Activated B cell treated with CpG ODN at 0.5 μM for 24 hours (primary cell): ENCODE data around the gene BCAN. TPM values are rescaled to one million over a fixed set of nuclear protein-coding genes. Genes with fewer than 3 reads are reported as not detected.

Experiments
- ATAC-seq: fragments of 200-7000 bp; cut with Tn5 transposase; one replicate; pipeline ENCODE4 v1.10.0; 2021; ENCODE audit warnings: low read depth, mild to moderate bottlenecking, moderate library complexity
- CTCF ChIA-PET: fragments of 350-600 bp; sonication (Branson Sonifier 250); formaldehyde crosslinking; loops from one replicate; lab custom pipeline; 2021; ENCODE audit warnings: antibody characterized with exemption; lab: Charles Lee
- POLR2A ChIA-PET: fragments of 350-600 bp; sonication (Branson Sonifier 250); formaldehyde crosslinking; loops from one replicate; lab custom pipeline; 2021; ENCODE audit warnings: antibody characterized with exemption; lab: Charles Lee
- DNase-seq: peaks from one replicate; pipeline ENCODE4 v3.0.0; 2022
- H3K27ac Mint-ChIP-seq: one replicate; pipeline ENCODE4 v1.8.0; 2020; ENCODE audit warnings: mixed read lengths
- H3K27me3 Mint-ChIP-seq: one replicate; pipeline ENCODE4 v1.8.0; 2021; ENCODE audit warnings: mixed read lengths
- H3K36me3 Mint-ChIP-seq: one replicate; pipeline ENCODE4 v1.8.0; 2021; ENCODE audit warnings: low read depth, mixed read lengths
- H3K4me1 Mint-ChIP-seq: one replicate; pipeline ENCODE4 v1.8.0; 2021; ENCODE audit warnings: mixed read lengths
- H3K4me3 Mint-ChIP-seq: one replicate; pipeline ENCODE4 v1.8.0; 2020; ENCODE audit warnings: mild to moderate bottlenecking, mixed read lengths
- H3K9me3 Mint-ChIP-seq: one replicate; pipeline ENCODE4 v1.8.0; 2020; ENCODE audit warnings: mixed read lengths
- CTCF ChIP-seq: fragments of 200-600 bp; IDR thresholded peaks from one replicate; pipeline ENCODE4 v1.8.0; 2022; ENCODE audit warnings: antibody characterized with exemption, mild to moderate bottlenecking
- intact Hi-C: fragments of 100-400 bp; cut with micrococcal nuclease; formaldehyde crosslinking; loops from one replicate; pipeline ENCODE4 v1.15.1; 2024
- total RNA-seq: library from RNA; stranded (reverse); gene quantifications from 2 replicates; pipeline ENCODE4 v1.2.3, GENCODE V29; 2022

Gene BCAN
- total RNA-seq, 1 donor from 2014 or later: 0.51 TPM

GRCh38 chr1:156667968-156668709, 26.2 kb downstream of the BCAN start:
- ChIA-PET CTCF (no interaction called here), POLR2A (interaction anchor here (0.7 kb wide), 1 partner anchor 9 kb away, joined by 4 read pairs; no protein-coding TSS in a partner anchor)
- ATAC-seq (no peak), DNase-seq (no peak)
- H3K9me3 Mint-ChIP-seq: no peaks in the 10 kb centered on the region
- peaks cover 34% of the 10 kb centered on the region for H3K4me1 Mint-ChIP-seq
- peaks cover 5% of the 10 kb centered on the region for H3K27me3 Mint-ChIP-seq
- no peaks in the 10 kb centered on the region for H3K36me3 Mint-ChIP-seq
- no peak overlapping the region for H3K4me3 Mint-ChIP-seq
- no peak for TF ChIP-seq CTCF
- H3K27ac Mint-ChIP-seq: no peak overlapping the region
- intact Hi-C loops: no loop called here

GRCh38 chr1:156668801-156669637, 27.1 kb downstream of the BCAN start:
- H3K27me3 Mint-ChIP-seq: peaks cover 14% of the 10 kb centered on the region
- DNase-seq (no peak), ATAC-seq (no peak)
- H3K4me1 Mint-ChIP-seq: peaks cover 25% of the 10 kb centered on the region
- no peak overlapping the region for H3K4me3 Mint-ChIP-seq
- ChIA-PET CTCF (no interaction called here), POLR2A (no interaction called here)
- no peaks in the 10 kb centered on the region for H3K36me3 Mint-ChIP-seq
- no peaks in the 10 kb centered on the region for H3K9me3 Mint-ChIP-seq
- TF ChIP-seq CTCF: no peak
- intact Hi-C loops: no loop called here
- H3K27ac Mint-ChIP-seq: no peak overlapping the region

- Mint-ChIP-seq H3K27ac (no peak overlapping the region), H3K27me3 (peaks cover 19% of the 10 kb centered on the region), H3K9me3 (no peaks in the 10 kb centered on the region), H3K4me1 (peaks cover 17% of the 10 kb centered on the region), H3K4me3 (no peak overlapping the region), H3K36me3 (no peaks in the 10 kb centered on the region)
- POLR2A ChIA-PET: no interaction called here
- intact Hi-C loops: no loop called here
- TF ChIP-seq CTCF: no peak
- CTCF ChIA-PET: interaction anchor here (0.7 kb wide), 1 partner anchor 42 kb away, joined by 3 read pairs; no protein-coding TSS in a partner anchor
- DNase-seq (no peak), ATAC-seq (no peak)
These were observed 27.9 kb downstream of the BCAN start for GRCh38 chr1:156669794-156670193.

- ChIA-PET POLR2A (no interaction called here), CTCF (interaction anchor here (0.7 kb wide), 1 partner anchor 43 kb away, joined by 3 read pairs; no protein-coding TSS in a partner anchor)
- Mint-ChIP-seq H3K4me1 (peaks cover 12% of the 10 kb centered on the region), H3K27ac (no peak overlapping the region), H3K9me3 (no peaks in the 10 kb centered on the region), H3K27me3 (peaks cover 24% of the 10 kb centered on the region), H3K36me3 (no peaks in the 10 kb centered on the region), H3K4me3 (no peak overlapping the region)
- no peak for TF ChIP-seq CTCF
- DNase-seq: no peak
- intact Hi-C loops: no loop called here
- ATAC-seq: no peak
These were observed 28.4 kb downstream of the BCAN start for GRCh38 chr1:156670359-156670758.

GRCh38 chr1:156670791-156671190, 28.9 kb downstream of the BCAN start:
- H3K4me1 Mint-ChIP-seq: peaks cover 7% of the 10 kb centered on the region
- no peak for TF ChIP-seq CTCF
- CTCF ChIA-PET: no interaction called here
- intact Hi-C loops: no loop called here
- H3K27me3 Mint-ChIP-seq: peaks cover 26% of the 10 kb centered on the region
- H3K4me3 Mint-ChIP-seq: no peak overlapping the region
- H3K9me3 Mint-ChIP-seq: no peaks in the 10 kb centered on the region
- DNase-seq (no peak), ATAC-seq (no peak)
- no peak overlapping the region for H3K27ac Mint-ChIP-seq
- POLR2A ChIA-PET: no interaction called here
- H3K36me3 Mint-ChIP-seq: no peaks in the 10 kb centered on the region
